ENCODE data around the gene RMRP. TPM values are rescaled to one million over a fixed set of nuclear protein-coding genes. Genes with fewer than 3 reads are reported as not detected.
A peak's percentile ranks its signal among the peaks of the same experiment; 100 is the strongest.
"Not testable (repeated sequence)": the region's sequence is repeated elsewhere in the genome, so short reads cannot be mapped to it uniquely, and the experiment has no call there.

Gene RMRP
- total and polyA plus RNA-seq, 4 donors: 14,949 to 16,694 TPM; not detected in 2

DNA sequence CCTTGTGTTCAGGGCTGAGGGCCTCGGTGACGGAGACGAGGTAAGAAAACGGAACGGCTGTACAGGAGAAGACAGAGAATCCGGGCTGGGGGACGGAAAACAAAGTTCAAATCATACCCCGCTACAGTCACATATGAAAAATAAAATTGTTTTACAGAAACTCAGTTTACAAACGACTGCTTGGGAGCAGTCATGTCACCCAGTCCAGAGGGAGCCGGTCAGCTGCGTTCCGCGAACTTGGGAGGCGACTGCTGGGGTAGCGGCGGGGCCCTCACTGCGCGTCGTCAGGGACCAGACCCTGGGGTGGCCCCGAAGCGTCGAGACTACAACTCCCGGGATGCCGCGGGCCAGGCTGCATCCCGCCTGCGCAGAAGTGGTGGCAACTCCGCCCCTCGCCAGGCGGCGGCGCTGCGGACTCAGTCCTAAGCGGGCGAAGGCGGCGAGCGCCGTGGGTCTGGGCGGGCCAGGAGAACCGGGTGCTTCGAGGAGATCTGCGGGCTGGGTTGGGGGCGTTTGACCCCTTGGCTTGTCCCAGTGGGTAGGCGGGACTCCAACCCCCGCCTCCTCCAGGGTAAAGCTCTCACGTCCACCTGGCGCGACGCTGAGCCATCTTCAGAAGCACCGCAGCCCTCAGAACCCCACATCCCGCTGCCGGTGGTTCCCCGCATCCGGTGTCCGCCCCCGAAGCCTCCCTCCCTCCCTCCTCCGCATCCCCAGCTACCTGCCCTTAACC lies 11.1 kb downstream of the RMRP start:
- Histone ChIP-seq H3K4me3 (ENCODE audit: low read length in 2 of 2) (peak overlapping the region; percentile 37 to 50), H3K27me3 (ENCODE audit: control insufficient read depth in 1 of 2, insufficient read depth in 2 of 2, low read length in 1 of 2) (no peaks in the 10 kb centered on the region), H3K4me1 (ENCODE audit: control insufficient read depth in 1 of 2, insufficient read depth in 2 of 2, low read length in 2 of 2) (no peaks in the 10 kb centered on the region), H3K27ac (ENCODE audit: low read depth in 1 of 2, low read length in 2 of 2) (peak overlapping the region; percentile 31 to 62), H3K9me3 (ENCODE audit: control insufficient read depth, low read length) (no peaks in the 10 kb centered on the region), H3K36me3 (ENCODE audit: control insufficient read depth in 1 of 2, insufficient read depth in 2 of 2, low read length in 1 of 2) (no peaks in the 10 kb centered on the region)
- peak; percentile 97 for ATAC-seq (ENCODE audit: low FRiP score)
- DNase-seq: peak; percentile 97 to 98
- intact Hi-C loops (cut with DNase I): loop anchor here in 1 of 2 donors (5.0 to 10.0 kb wide), 2 partner anchors 39 to 82 kb away; partner anchors contain the start of gene TESK1
- 1% methylated on average over 52 to 58 of the region's 58 CpGs for WGBS, 2 donors

DNA sequence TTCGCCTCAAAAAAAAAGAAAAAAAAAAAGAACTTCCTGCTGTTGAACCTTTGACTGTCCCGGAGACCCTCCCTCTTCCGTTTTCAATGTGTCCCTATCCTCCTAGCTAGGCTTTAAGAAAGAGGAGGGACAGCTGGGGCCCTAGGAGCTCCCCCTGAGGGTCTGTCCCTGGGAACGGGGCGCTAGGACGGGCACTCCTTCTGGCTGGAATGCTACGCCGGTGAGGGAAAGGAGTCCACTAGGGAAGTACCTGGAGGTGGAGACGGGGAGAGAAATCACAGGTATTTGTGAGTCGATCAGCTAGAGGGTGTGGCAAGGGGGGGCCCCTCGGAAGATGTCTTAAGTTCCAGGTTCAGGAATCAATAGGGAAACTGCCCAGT lies 11.7 kb downstream of the RMRP start:
- DNase-seq (peak in 1 of 2 donors; percentile 55), ATAC-seq (ENCODE audit: low FRiP score) (peak; percentile 27)
- intact Hi-C loops (cut with DNase I): loop anchor here in 1 of 2 donors (5.0 to 10.0 kb wide), 2 partner anchors 39 to 81 kb away; partner anchors contain the start of gene TESK1
- H3K36me3 ChIP-seq (ENCODE audit: control insufficient read depth in 1 of 2, insufficient read depth in 2 of 2, low read length in 1 of 2): no peaks in the 10 kb centered on the region
- H3K27me3 ChIP-seq (ENCODE audit: control insufficient read depth in 1 of 2, insufficient read depth in 2 of 2, low read length in 1 of 2): no peaks in the 10 kb centered on the region
- peak overlapping the region; percentile 37 to 50 for H3K4me3 ChIP-seq (ENCODE audit: low read length in 2 of 2)
- WGBS, 2 donors: 1% methylated on average over 11 of the region's 11 CpGs
- H3K27ac ChIP-seq (ENCODE audit: low read depth in 1 of 2, low read length in 2 of 2): peak overlapping the region; percentile 31 to 62
- H3K4me1 ChIP-seq (ENCODE audit: control insufficient read depth in 1 of 2, insufficient read depth in 2 of 2, low read length in 2 of 2): no peaks in the 10 kb centered on the region
- H3K9me3 ChIP-seq (ENCODE audit: control insufficient read depth, low read length): no peaks in the 10 kb centered on the region

- not testable (repeated sequence) for ATAC-seq (ENCODE audit: low FRiP score); H3K4me3 ChIP-seq (ENCODE audit: low read length in 2 of 2); H3K4me1 ChIP-seq (ENCODE audit: control insufficient read depth in 1 of 2, insufficient read depth in 2 of 2, low read length in 2 of 2); H3K9me3 ChIP-seq (ENCODE audit: control insufficient read depth, low read length); H3K27me3 ChIP-seq (ENCODE audit: control insufficient read depth in 1 of 2, insufficient read depth in 2 of 2, low read length in 1 of 2); H3K36me3 ChIP-seq (ENCODE audit: control insufficient read depth in 1 of 2, insufficient read depth in 2 of 2, low read length in 1 of 2); DNase-seq
- intact Hi-C loops (cut with DNase I): loop anchor here in 1 of 2 donors (5.0 to 10.0 kb wide), 2 partner anchors 38 to 81 kb away; partner anchors contain the start of gene TESK1
- WGBS, 2 donors: 19 to 27% methylated on average over 10 of the region's 10 CpGs
- peak overlapping the region in 1 of 2 donors; percentile 31 for H3K27ac ChIP-seq (ENCODE audit: low read depth in 1 of 2, low read length in 2 of 2)
These were observed 12.1 kb downstream of the RMRP start for GRCh38 chr9:35645736-35646135.

GRCh38 chr9:35643046-35643445 lies 14.8 kb downstream of the RMRP start:
- no peaks in the 10 kb centered on the region for H3K9me3 ChIP-seq (ENCODE audit: control insufficient read depth, low read length)
- WGBS, 2 donors: 94% methylated on average over 12 of the region's 12 CpGs
- no peak overlapping the region for H3K4me3 ChIP-seq (ENCODE audit: low read length in 2 of 2)
- H3K4me1 ChIP-seq (ENCODE audit: control insufficient read depth in 1 of 2, insufficient read depth in 2 of 2, low read length in 2 of 2): no peaks in the 10 kb centered on the region
- no peaks in the 10 kb centered on the region for H3K36me3 ChIP-seq (ENCODE audit: control insufficient read depth in 1 of 2, insufficient read depth in 2 of 2, low read length in 1 of 2)
- ATAC-seq (ENCODE audit: low FRiP score) (no peak), DNase-seq (no peak)
- intact Hi-C loops (cut with DNase I): loop anchor here in 1 of 2 donors (10.0 kb wide), 1 partner anchor 78 kb away; a partner anchor contains a TSS
- no peak overlapping the region for H3K27ac ChIP-seq (ENCODE audit: low read depth in 1 of 2, low read length in 2 of 2)
- H3K27me3 ChIP-seq (ENCODE audit: control insufficient read depth in 1 of 2, insufficient read depth in 2 of 2, low read length in 1 of 2): no peaks in the 10 kb centered on the region

GRCh38 chr9:35641478-35641877 lies 16.3 kb downstream of the RMRP start:
- DNase-seq: not testable (repeated sequence)

GRCh38 chr9:35640431-35640830 lies 17.4 kb downstream of the RMRP start:
- not testable (repeated sequence) for ATAC-seq (ENCODE audit: low FRiP score); H3K27me3 ChIP-seq (ENCODE audit: control insufficient read depth in 1 of 2, insufficient read depth in 2 of 2, low read length in 1 of 2); H3K4me1 ChIP-seq (ENCODE audit: control insufficient read depth in 1 of 2, insufficient read depth in 2 of 2, low read length in 2 of 2); DNase-seq; H3K4me3 ChIP-seq (ENCODE audit: low read length in 2 of 2); H3K27ac ChIP-seq (ENCODE audit: low read depth in 1 of 2, low read length in 2 of 2); H3K36me3 ChIP-seq (ENCODE audit: control insufficient read depth in 1 of 2, insufficient read depth in 2 of 2, low read length in 1 of 2); H3K9me3 ChIP-seq (ENCODE audit: control insufficient read depth, low read length)
- intact Hi-C loops (cut with DNase I): loop anchor here in 1 of 2 donors (10.0 kb wide), 1 partner anchor 76 kb away; a partner anchor contains a TSS
- 97% methylated on average over 15 of the region's 15 CpGs for WGBS, 2 donors

More at GRCh38 chr9:35641478-35641877, 16.3 kb downstream of the RMRP start:
- H3K27ac ChIP-seq (ENCODE audit: low read depth in 1 of 2, low read length in 2 of 2); H3K9me3 ChIP-seq (ENCODE audit: control insufficient read depth, low read length); H3K4me3 ChIP-seq (ENCODE audit: low read length in 2 of 2); ATAC-seq (ENCODE audit: low FRiP score); H3K36me3 ChIP-seq (ENCODE audit: control insufficient read depth in 1 of 2, insufficient read depth in 2 of 2, low read length in 1 of 2); H3K27me3 ChIP-seq (ENCODE audit: control insufficient read depth in 1 of 2, insufficient read depth in 2 of 2, low read length in 1 of 2); H3K4me1 ChIP-seq (ENCODE audit: control insufficient read depth in 1 of 2, insufficient read depth in 2 of 2, low read length in 2 of 2): not testable (repeated sequence)
- 90 to 92% methylated on average over 3 of the region's 3 CpGs for WGBS, 2 donors
- intact Hi-C loops (cut with DNase I): loop anchor here in 1 of 2 donors (10.0 kb wide), 1 partner anchor 77 kb away; a partner anchor contains a TSS

GRCh38 chr9:35639631-35640030 lies 18.2 kb downstream of the RMRP start:
- Histone ChIP-seq H3K27me3 (ENCODE audit: control insufficient read depth in 1 of 2, insufficient read depth in 2 of 2, low read length in 1 of 2) (no peaks in the 10 kb centered on the region), H3K27ac (ENCODE audit: low read depth in 1 of 2, low read length in 2 of 2) (no peak overlapping the region), H3K36me3 (ENCODE audit: control insufficient read depth in 1 of 2, insufficient read depth in 2 of 2, low read length in 1 of 2) (no peaks in the 10 kb centered on the region), H3K9me3 (ENCODE audit: control insufficient read depth, low read length) (no peaks in the 10 kb centered on the region), H3K4me1 (ENCODE audit: control insufficient read depth in 1 of 2, insufficient read depth in 2 of 2, low read length in 2 of 2) (no peaks in the 10 kb centered on the region), H3K4me3 (ENCODE audit: low read length in 2 of 2) (no peak overlapping the region)
- DNase-seq (no peak), ATAC-seq (ENCODE audit: low FRiP score) (no peak)
- intact Hi-C loops (cut with DNase I): loop anchor here in 1 of 2 donors (10.0 kb wide), 1 partner anchor 75 kb away; a partner anchor contains a TSS
- 84 to 88% methylated on average over 1 of the region's 1 CpG for WGBS, 2 donors

DNA sequence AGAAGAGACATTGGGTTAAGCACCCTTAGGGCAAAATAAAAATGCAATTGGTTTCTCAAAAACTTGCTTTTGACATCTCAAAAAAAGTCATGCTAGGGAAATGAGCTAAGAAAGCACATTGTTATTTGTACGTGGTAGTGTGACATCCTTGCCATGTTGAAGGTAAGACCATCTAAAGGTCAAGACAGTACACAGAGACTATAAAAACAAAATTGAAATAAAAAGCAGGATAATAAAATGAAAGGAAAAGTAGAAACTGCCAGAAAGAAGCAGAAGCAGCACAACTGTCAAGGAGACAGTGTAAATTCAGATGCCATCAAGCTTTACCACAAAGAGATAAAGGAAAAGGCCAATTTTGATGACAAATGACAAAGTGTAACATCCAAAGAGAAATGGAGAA lies 18.6 kb downstream of the RMRP start:
- H3K27me3 ChIP-seq (ENCODE audit: control insufficient read depth in 1 of 2, insufficient read depth in 2 of 2, low read length in 1 of 2); ATAC-seq (ENCODE audit: low FRiP score); intact Hi-C loops (cut with DNase I); H3K36me3 ChIP-seq (ENCODE audit: control insufficient read depth in 1 of 2, insufficient read depth in 2 of 2, low read length in 1 of 2); H3K9me3 ChIP-seq (ENCODE audit: control insufficient read depth, low read length); DNase-seq; H3K4me3 ChIP-seq (ENCODE audit: low read length in 2 of 2); H3K27ac ChIP-seq (ENCODE audit: low read depth in 1 of 2, low read length in 2 of 2); H3K4me1 ChIP-seq (ENCODE audit: control insufficient read depth in 1 of 2, insufficient read depth in 2 of 2, low read length in 2 of 2): not testable (repeated sequence)
- WGBS, 2 donors: 85 to 91% methylated on average over 1 of the region's 1 CpG

DNA sequence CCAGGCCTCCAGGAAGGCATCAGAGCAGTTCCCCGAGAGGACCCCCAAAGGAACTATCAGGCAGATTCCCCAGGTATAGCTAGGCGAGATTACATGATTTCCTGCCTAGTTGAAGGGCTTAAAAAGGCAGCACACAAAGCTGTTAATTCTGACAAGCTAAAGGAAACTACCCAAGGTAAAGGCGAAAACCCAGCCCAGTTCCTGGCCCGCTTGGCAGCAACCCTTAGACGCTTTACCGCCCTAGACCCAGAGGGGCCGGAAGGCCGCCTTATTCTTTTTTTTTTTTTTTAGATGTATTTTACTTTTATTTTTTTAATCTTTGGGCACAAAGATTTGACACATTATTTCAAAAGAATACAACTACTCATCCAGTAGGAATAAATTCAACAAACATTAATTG lies 19.1 kb downstream of the RMRP start:
- DNase-seq; intact Hi-C loops (cut with DNase I); H3K27me3 ChIP-seq (ENCODE audit: control insufficient read depth in 1 of 2, insufficient read depth in 2 of 2, low read length in 1 of 2); ATAC-seq (ENCODE audit: low FRiP score); H3K36me3 ChIP-seq (ENCODE audit: control insufficient read depth in 1 of 2, insufficient read depth in 2 of 2, low read length in 1 of 2); H3K4me3 ChIP-seq (ENCODE audit: low read length in 2 of 2); H3K27ac ChIP-seq (ENCODE audit: low read depth in 1 of 2, low read length in 2 of 2); H3K4me1 ChIP-seq (ENCODE audit: control insufficient read depth in 1 of 2, insufficient read depth in 2 of 2, low read length in 2 of 2); H3K9me3 ChIP-seq (ENCODE audit: control insufficient read depth, low read length): not testable (repeated sequence)
- WGBS, 2 donors: 86 to 88% methylated on average over 7 of the region's 8 CpGs

Measured in aorta (tissue), 5 donors.